Sigmoid colon (tissue), 7 donors: Measurements from ENCODE around the gene TMTC2. TPM values are rescaled to one million over a fixed set of nuclear protein-coding genes. Genes with fewer than 3 reads are reported as not detected.

ENCODE experiments used
- DNase-seq: peaks from one replicate; pipeline ENCODE4 v3.0.0-alpha.2; 2019
- H3K27ac ChIP-seq, 4 donors: fragments of 200-600 bp; sonication (generic); one replicate each; pipeline ENCODE4 v1.5.1; 2016 to 2019; ENCODE audit warnings: mild to moderate bottlenecking in 1 of 4
- H3K27me3 ChIP-seq, 3 donors: fragments of 200-600 bp; sonication (generic); one replicate each; pipeline ENCODE4 v1.5.1; 2019; ENCODE audit warnings: mild to moderate bottlenecking in 1 of 3
- H3K36me3 ChIP-seq, 4 donors: fragments of 200-600 bp; sonication (generic); one replicate each; pipeline ENCODE4 v1.5.1; 2016 to 2019
- H3K4me1 ChIP-seq, 4 donors: fragments of 200-600 bp; sonication (generic); one replicate each; pipeline ENCODE4 v1.5.1; 2017 to 2019
- H3K4me3 ChIP-seq, 4 donors: fragments of 200-600 bp; sonication (generic); one replicate each; pipeline ENCODE4 v1.5.1; 2017 to 2019; ENCODE audit warnings: mild to moderate bottlenecking in 2 of 4, moderate library complexity in 1 of 4
- H3K9me3 ChIP-seq, 4 donors: fragments of 200-600 bp in 3 of 4; sonication (generic) in 3 of 4; one replicate each; pipeline versions ENCODE4 v1.5.1 to v1.6.1; 2013 to 2019
- EP300 ChIP-seq, 4 donors: sonication (generic); formaldehyde crosslinking; IDR thresholded peaks; one replicate each; pipeline ENCODE4 v1.6.1; 2017; ENCODE audit warnings: antibody characterized with exemption in 4 of 4
- POLR2A ChIP-seq, 2 donors: fragments of 450-650 bp; IDR thresholded peaks; one replicate each; pipeline ENCODE4 v1.6.1; 2016; ENCODE audit warnings: antibody characterized with exemption in 2 of 2, mild to moderate bottlenecking in 2 of 2, moderate library complexity in 2 of 2
- POLR2AphosphoS5 ChIP-seq, 4 donors: sonication (generic); formaldehyde crosslinking; IDR thresholded peaks; one replicate each; pipeline ENCODE4 v1.6.1; 2017; ENCODE audit warnings: antibody characterized with exemption in 4 of 4
- WGBS, 2 donors: extraction: QIAGEN DNeasy Blood & Tissue Kit; methylation state at CpG; one replicate each; pipeline ENCODE4 v1.1.7; 2013; 5-methylcytosine and 5-hydroxymethylcytosine counted together
- intact Hi-C: fragments of 100-400 bp; cut with DNase I; formaldehyde crosslinking; loops from one replicate; pipeline ENCODE4 v1.15.1; 2023
- polyA plus RNA-seq, 3 donors: library from polyadenylated mRNA; stranded (reverse); fragments of 200-250 nt; gene quantifications; one replicate each; pipeline ENCODE4 v1.2.3, GENCODE V29; 2013
- total RNA-seq, 4 donors: library from RNA; depleted of rRNA; stranded (reverse); fragments of >200 nt; gene quantifications; one replicate each; pipeline ENCODE4 v1.1.0, GENCODE V29; 2016
- TF ChIP-seq, protein P1 (sequence below), 4 experiments: fragments of 450-650 bp in 3 of 4; fragments of 200-600 bp in 1 of 4; IDR thresholded peaks; one replicate each; pipeline ENCODE4 v1.5.1; 2016 to 2019; ENCODE audit warnings: antibody characterized with exemption in 4 of 4, mild to moderate bottlenecking in 3 of 4, moderate library complexity in 2 of 4
- donor health status: healthy with polysubstance abuse.
- donor health status: Bipolar disorder and iron deficiency.
- donor health status: healthy.

TMTC2 gene
- total and polyA plus RNA-seq, 7 donors, result 1.2 to 74.4 (median 61.2) TPM

- WGBS, 2 donors, result 82 to 93% methylated on average over 1 of the region's 1 CpG
- Histone ChIP-seq H3K36me3 (peaks cover 0 to 14% (median 0%) of the 10 kb centered on the region in 4 donors), H3K4me3 (no peak overlapping the region), H3K4me1 (peaks cover 0 to 65% (median 46%) of the 10 kb centered on the region in 4 donors), H3K27me3 (no peaks in the 10 kb centered on the region), H3K9me3 (no peaks in the 10 kb centered on the region), H3K27ac (peak overlapping the region in 1 of 4 donors; percentile 30)
- intact Hi-C loops, result no loop called here
- no peak for DNase-seq
- no peak for TF ChIP-seq POLR2A (IDR thresholded peaks at IDR 0.05)
- TF ChIP-seq, protein P1, sequence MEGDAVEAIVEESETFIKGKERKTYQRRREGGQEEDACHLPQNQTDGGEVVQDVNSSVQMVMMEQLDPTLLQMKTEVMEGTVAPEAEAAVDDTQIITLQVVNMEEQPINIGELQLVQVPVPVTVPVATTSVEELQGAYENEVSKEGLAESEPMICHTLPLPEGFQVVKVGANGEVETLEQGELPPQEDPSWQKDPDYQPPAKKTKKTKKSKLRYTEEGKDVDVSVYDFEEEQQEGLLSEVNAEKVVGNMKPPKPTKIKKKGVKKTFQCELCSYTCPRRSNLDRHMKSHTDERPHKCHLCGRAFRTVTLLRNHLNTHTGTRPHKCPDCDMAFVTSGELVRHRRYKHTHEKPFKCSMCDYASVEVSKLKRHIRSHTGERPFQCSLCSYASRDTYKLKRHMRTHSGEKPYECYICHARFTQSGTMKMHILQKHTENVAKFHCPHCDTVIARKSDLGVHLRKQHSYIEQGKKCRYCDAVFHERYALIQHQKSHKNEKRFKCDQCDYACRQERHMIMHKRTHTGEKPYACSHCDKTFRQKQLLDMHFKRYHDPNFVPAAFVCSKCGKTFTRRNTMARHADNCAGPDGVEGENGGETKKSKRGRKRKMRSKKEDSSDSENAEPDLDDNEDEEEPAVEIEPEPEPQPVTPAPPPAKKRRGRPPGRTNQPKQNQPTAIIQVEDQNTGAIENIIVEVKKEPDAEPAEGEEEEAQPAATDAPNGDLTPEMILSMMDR (IDR thresholded peaks at IDR 0.05), result no peak
- no peak for TF ChIP-seq EP300 (IDR thresholded peaks at IDR 0.05)
Measured at GRCh38 chr12:82691513-82691912, 4.8 kb downstream of the TMTC2 start.

DNA sequence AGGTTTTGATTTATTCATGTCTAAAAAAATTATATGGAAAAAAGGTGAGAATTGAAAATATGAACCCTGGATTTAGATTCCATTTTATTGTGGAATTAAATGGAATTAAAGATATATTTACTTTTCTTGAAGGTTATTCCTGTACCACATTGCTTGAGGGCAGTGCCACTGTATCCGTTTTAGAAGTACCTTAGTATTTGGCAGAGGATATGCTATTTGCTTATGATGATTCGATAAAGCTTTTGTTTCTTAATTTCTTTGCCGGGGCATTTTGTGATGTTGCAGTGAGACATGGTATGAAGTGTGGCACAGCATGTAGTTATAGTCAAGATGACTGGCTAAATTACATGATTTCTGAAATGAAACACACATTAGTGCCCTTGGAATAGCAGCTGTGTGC is 7.6 kb downstream of the TMTC2 start:
- intact Hi-C loops, result no loop called here
- no peak overlapping the region for H3K27ac ChIP-seq
- no peak for DNase-seq
- TF ChIP-seq EP300 (IDR thresholded peaks at IDR 0.05), result no peak
- no peak for TF ChIP-seq POLR2AphosphoS5 (IDR thresholded peaks at IDR 0.05)
- TF ChIP-seq POLR2A (IDR thresholded peaks at IDR 0.05), result no peak
- TF ChIP-seq, protein P1 (IDR thresholded peaks at IDR 0.05), result no peak
- no peaks in the 10 kb centered on the region for H3K27me3 ChIP-seq
- peaks cover 0 to 14% (median 0%) of the 10 kb centered on the region in 4 donors for H3K36me3 ChIP-seq
- WGBS, 2 donors, result 94 to 98% methylated on average over 3 of the region's 3 CpGs
- H3K9me3 ChIP-seq, result no peaks in the 10 kb centered on the region
- H3K4me3 ChIP-seq, result no peak overlapping the region
- H3K4me1 ChIP-seq, result peaks cover 0 to 79% (median 46%) of the 10 kb centered on the region in 4 donors

- intact Hi-C loops, result no loop called here
- TF ChIP-seq POLR2A (IDR thresholded peaks at IDR 0.05) (no peak), POLR2AphosphoS5 (IDR thresholded peaks at IDR 0.05) (no peak), EP300 (IDR thresholded peaks at IDR 0.05) (no peak)
- TF ChIP-seq, protein P1 (IDR thresholded peaks at IDR 0.05), result no peak
- WGBS, 2 donors, result 85 to 89% methylated on average over 2 of the region's 2 CpGs
Measured at GRCh38 chr12:82694970-82695369, 8.3 kb downstream of the TMTC2 start.

GRCh38 chr12:82695531-82695930 is 8.8 kb downstream of the TMTC2 start:
- intact Hi-C loops, result no loop called here
- Histone ChIP-seq H3K36me3 (peaks cover 0 to 14% (median 0%) of the 10 kb centered on the region in 4 donors), H3K9me3 (no peaks in the 10 kb centered on the region), H3K4me3 (no peak overlapping the region), H3K27me3 (no peaks in the 10 kb centered on the region), H3K4me1 (peaks cover 0 to 73% (median 44%) of the 10 kb centered on the region in 4 donors), H3K27ac (peak overlapping the region in 3 of 4 donors; percentile 1 to 33 (median 2))
- 96% methylated on average over 2 of the region's 2 CpGs for WGBS, 2 donors
- TF ChIP-seq EP300 (IDR thresholded peaks at IDR 0.05) (no peak), POLR2AphosphoS5 (IDR thresholded peaks at IDR 0.05) (no peak), POLR2A (IDR thresholded peaks at IDR 0.05) (no peak)
- TF ChIP-seq, protein P1 (IDR thresholded peaks at IDR 0.05), result no peak
- DNase-seq, result no peak

More at GRCh38 chr12:82694970-82695369, 8.3 kb downstream of the TMTC2 start:
- Histone ChIP-seq H3K36me3 (peaks cover 0 to 14% (median 0%) of the 10 kb centered on the region in 4 donors), H3K27ac (peak overlapping the region in 1 of 4 donors; percentile 2), H3K27me3 (no peaks in the 10 kb centered on the region), H3K4me3 (no peak overlapping the region), H3K4me1 (peaks cover 0 to 79% (median 47%) of the 10 kb centered on the region in 4 donors), H3K9me3 (no peaks in the 10 kb centered on the region)
- no peak for DNase-seq

GRCh38 chr12:82696543-82696942 is 9.8 kb downstream of the TMTC2 start:
- Histone ChIP-seq H3K9me3 (no peaks in the 10 kb centered on the region), H3K4me3 (no peak overlapping the region), H3K4me1 (peaks cover 0 to 63% (median 35%) of the 10 kb centered on the region in 4 donors), H3K27ac (no peak overlapping the region), H3K36me3 (peaks cover 0 to 14% (median 0%) of the 10 kb centered on the region in 4 donors), H3K27me3 (no peaks in the 10 kb centered on the region)
- DNase-seq, result no peak
- intact Hi-C loops, result no loop called here
- TF ChIP-seq POLR2A (IDR thresholded peaks at IDR 0.05) (no peak), EP300 (IDR thresholded peaks at IDR 0.05) (no peak), POLR2AphosphoS5 (IDR thresholded peaks at IDR 0.05) (no peak)
- TF ChIP-seq, protein P1 (IDR thresholded peaks at IDR 0.05), result no peak
